Effector memory CD8-positive, alpha-beta T cell (primary cell): ENCODE data around the gene MEGF6.

Experiments
- ATAC-seq: fragments of 150-1000 bp; cut with Tn5 transposase; replicated peaks from 2 replicates; pipeline ENCODE4 v1.10.0; 2021; ENCODE audit warnings: mild to moderate bottlenecking, moderate library complexity
- DNase-seq, 3 experiments: peaks; one replicate each; pipeline ENCODE4 v3.0.0; 2021
- H3K27ac Mint-ChIP-seq, 2 donors: one replicate each; pipeline ENCODE4 v1.8.0; 2022; ENCODE audit warnings: mild to moderate bottlenecking in 2 of 2, mixed read lengths in 2 of 2, moderate library complexity in 2 of 2
- H3K27me3 Mint-ChIP-seq, 2 donors: one replicate each; pipeline ENCODE4 v1.8.0; 2022; ENCODE audit warnings: mixed read lengths in 2 of 2
- H3K36me3 Mint-ChIP-seq: one replicate; pipeline ENCODE4 v1.8.0; 2022; ENCODE audit warnings: mild to moderate bottlenecking, moderate library complexity, mixed read lengths; ENCODE audit not compliant: insufficient read depth
- H3K4me1 Mint-ChIP-seq, 2 donors: one replicate each; pipeline ENCODE4 v1.8.0; 2022; ENCODE audit warnings: low read depth in 2 of 2, mixed read lengths in 2 of 2
- H3K4me3 Mint-ChIP-seq, 2 donors: one replicate each; pipeline ENCODE4 v1.8.0; 2022; ENCODE audit warnings: mild to moderate bottlenecking in 2 of 2, mixed read lengths in 2 of 2, moderate library complexity in 2 of 2
- H3K9me3 Mint-ChIP-seq, 2 donors: one replicate each; pipeline ENCODE4 v1.8.0; 2022; ENCODE audit warnings: mixed read lengths in 2 of 2

Gene MEGF6

GRCh38 chr1:3548156-3548893 is 63.0 kb downstream of the MEGF6 start:
- Mint-ChIP-seq H3K27ac (no peak overlapping the region), H3K4me1 (no peaks in the 10 kb centered on the region), H3K27me3 (no peaks in the 10 kb centered on the region), H3K36me3 (no peaks in the 10 kb centered on the region), H3K4me3 (no peak overlapping the region), H3K9me3 (no peaks in the 10 kb centered on the region)
- ATAC-seq (no peak), DNase-seq (no peak)

GRCh38 chr1:3547055-3548005 is 64.0 kb downstream of the MEGF6 start:
- H3K4me3 Mint-ChIP-seq: no peak overlapping the region
- ATAC-seq: no peak
- no peaks in the 10 kb centered on the region for H3K36me3 Mint-ChIP-seq
- no peaks in the 10 kb centered on the region for H3K4me1 Mint-ChIP-seq
- H3K27ac Mint-ChIP-seq: no peak overlapping the region
- H3K27me3 Mint-ChIP-seq: no peaks in the 10 kb centered on the region
- DNase-seq: no peak
- no peaks in the 10 kb centered on the region for H3K9me3 Mint-ChIP-seq

- ATAC-seq: no peak
- H3K9me3 Mint-ChIP-seq: no peaks in the 10 kb centered on the region
Measured at GRCh38 chr1:3546048-3546384, 65.3 kb downstream of the MEGF6 start.

GRCh38 chr1:3545363-3546047 is 65.8 kb downstream of the MEGF6 start:
- Mint-ChIP-seq H3K4me1 (no peaks in the 10 kb centered on the region), H3K27ac (no peak overlapping the region), H3K36me3 (no peaks in the 10 kb centered on the region), H3K27me3 (no peaks in the 10 kb centered on the region), H3K4me3 (no peak overlapping the region), H3K9me3 (no peaks in the 10 kb centered on the region)
- no peak for ATAC-seq
- DNase-seq: no peak

More at GRCh38 chr1:3546048-3546384, 65.3 kb downstream of the MEGF6 start:
- no peaks in the 10 kb centered on the region for H3K36me3 Mint-ChIP-seq
- H3K27me3 Mint-ChIP-seq: no peaks in the 10 kb centered on the region
- no peak overlapping the region for H3K27ac Mint-ChIP-seq
- no peak overlapping the region for H3K4me3 Mint-ChIP-seq
- no peaks in the 10 kb centered on the region for H3K4me1 Mint-ChIP-seq
- DNase-seq: no peak

- Mint-ChIP-seq H3K36me3 (no peaks in the 10 kb centered on the region), H3K27me3 (no peaks in the 10 kb centered on the region)
Measured at GRCh38 chr1:3544040-3544977, 67.0 kb downstream of the MEGF6 start.

GRCh38 chr1:3543076-3544039 is 68.0 kb downstream of the MEGF6 start:
- ATAC-seq (no peak), DNase-seq (no peak)
- H3K27ac Mint-ChIP-seq: no peak overlapping the region
- no peaks in the 10 kb centered on the region for H3K27me3 Mint-ChIP-seq
- no peaks in the 10 kb centered on the region for H3K36me3 Mint-ChIP-seq
- H3K9me3 Mint-ChIP-seq: no peaks in the 10 kb centered on the region
- H3K4me1 Mint-ChIP-seq: no peaks in the 10 kb centered on the region
- H3K4me3 Mint-ChIP-seq: no peak overlapping the region

More at GRCh38 chr1:3544040-3544977, 67.0 kb downstream of the MEGF6 start:
- Mint-ChIP-seq H3K9me3 (no peaks in the 10 kb centered on the region), H3K4me1 (no peaks in the 10 kb centered on the region), H3K27ac (no peak overlapping the region), H3K4me3 (no peak overlapping the region)
- DNase-seq: no peak
- no peak for ATAC-seq

- no peaks in the 10 kb centered on the region for H3K4me1 Mint-ChIP-seq
- DNase-seq (no peak), ATAC-seq (no peak)
- H3K27ac Mint-ChIP-seq: no peak overlapping the region
- H3K36me3 Mint-ChIP-seq: no peaks in the 10 kb centered on the region
- no peak overlapping the region for H3K4me3 Mint-ChIP-seq
- no peaks in the 10 kb centered on the region for H3K27me3 Mint-ChIP-seq
- H3K9me3 Mint-ChIP-seq: no peaks in the 10 kb centered on the region
Measured at GRCh38 chr1:3542676-3543075, 68.6 kb downstream of the MEGF6 start.

GRCh38 chr1:3541936-3542335 is 69.4 kb downstream of the MEGF6 start:
- no peak overlapping the region for H3K27ac Mint-ChIP-seq
- no peaks in the 10 kb centered on the region for H3K27me3 Mint-ChIP-seq
- H3K9me3 Mint-ChIP-seq: no peaks in the 10 kb centered on the region
- H3K4me1 Mint-ChIP-seq: no peaks in the 10 kb centered on the region
- ATAC-seq (no peak), DNase-seq (no peak)
- no peak overlapping the region for H3K4me3 Mint-ChIP-seq
- no peaks in the 10 kb centered on the region for H3K36me3 Mint-ChIP-seq

GRCh38 chr1:3541465-3541864 is 69.8 kb downstream of the MEGF6 start:
- H3K9me3 Mint-ChIP-seq: no peaks in the 10 kb centered on the region
- no peaks in the 10 kb centered on the region for H3K36me3 Mint-ChIP-seq
- H3K4me3 Mint-ChIP-seq: no peak overlapping the region
- H3K27me3 Mint-ChIP-seq: no peaks in the 10 kb centered on the region
- no peak overlapping the region for H3K27ac Mint-ChIP-seq
- no peak for ATAC-seq
- no peak for DNase-seq
- no peaks in the 10 kb centered on the region for H3K4me1 Mint-ChIP-seq

GRCh38 chr1:3540876-3541275 is 70.4 kb downstream of the MEGF6 start:
- ATAC-seq (no peak), DNase-seq (no peak)
- H3K27me3 Mint-ChIP-seq: no peaks in the 10 kb centered on the region
- no peak overlapping the region for H3K27ac Mint-ChIP-seq
- no peaks in the 10 kb centered on the region for H3K36me3 Mint-ChIP-seq
- no peaks in the 10 kb centered on the region for H3K9me3 Mint-ChIP-seq
- no peaks in the 10 kb centered on the region for H3K4me1 Mint-ChIP-seq
- H3K4me3 Mint-ChIP-seq: no peak overlapping the region

GRCh38 chr1:3539707-3540425 is 71.4 kb downstream of the MEGF6 start:
- Mint-ChIP-seq H3K36me3 (no peaks in the 10 kb centered on the region), H3K9me3 (no peaks in the 10 kb centered on the region), H3K4me3 (no peak overlapping the region), H3K4me1 (no peaks in the 10 kb centered on the region), H3K27me3 (no peaks in the 10 kb centered on the region), H3K27ac (no peak overlapping the region)
- DNase-seq (no peak), ATAC-seq (no peak)
